Transverse colon (tissue), 4 donors: ENCODE results near the gene CHMP4A. TPM values are rescaled to one million over a fixed set of nuclear protein-coding genes. Genes with fewer than 3 reads are reported as not detected.

Experiments used
- DNase-seq: peaks from one replicate; pipeline ENCODE4 v3.0.0-alpha.2; 2019
- H3K27ac ChIP-seq, 4 donors: fragments of 200-600 bp; sonication (generic); 2 replicates each; pipeline ENCODE4 v1.5.1; 2016 to 2018; ENCODE audit warnings: inconsistent platforms in 4 of 4
- H3K27me3 ChIP-seq: fragments of 200-600 bp; sonication (generic); 2 replicates; pipeline ENCODE4 v1.5.1; 2017; ENCODE audit warnings: inconsistent platforms
- H3K36me3 ChIP-seq, 4 donors: fragments of 200-600 bp; sonication (generic); 2 replicates each; pipeline ENCODE4 v1.5.1; 2017 to 2019; ENCODE audit warnings: inconsistent platforms in 4 of 4
- H3K4me1 ChIP-seq, 4 donors: fragments of 200-600 bp; sonication (generic); 2 replicates each; pipeline ENCODE4 v1.5.1; 2017 to 2020; ENCODE audit warnings: inconsistent platforms in 4 of 4
- H3K4me3 ChIP-seq, 4 donors: fragments of 200-600 bp; sonication (generic); 1 replicate in 1 of 4; 2 replicates in 3 of 4; pipeline versions ENCODE4 v1.5.1 to v1.6.1; 2017 to 2019; ENCODE audit warnings: inconsistent platforms in 4 of 4
- H3K9me3 ChIP-seq, 2 donors: fragments of 200-600 bp; sonication (generic); 2 replicates each; pipeline ENCODE4 v1.5.1; 2017 to 2019; ENCODE audit warnings: inconsistent platforms in 2 of 2
- EP300 ChIP-seq: sonication (generic); formaldehyde crosslinking; IDR thresholded peaks from one replicate; pipeline ENCODE4 v1.6.1; 2017; ENCODE audit warnings: antibody characterized with exemption, low read depth
- POLR2A ChIP-seq: fragments of 450-650 bp; IDR thresholded peaks from one replicate; pipeline ENCODE4 v1.6.1; 2016; ENCODE audit warnings: antibody characterized with exemption, mild to moderate bottlenecking, moderate library complexity
- POLR2AphosphoS5 ChIP-seq, 3 donors: sonication (generic); formaldehyde crosslinking; IDR thresholded peaks; one replicate each; pipeline ENCODE4 v1.6.1; 2016; ENCODE audit warnings: antibody characterized with exemption in 3 of 3
- WGBS, 2 donors: methylation state at CpG; one replicate each; pipeline ENCODE4 v1.1.5; 2018; ENCODE audit warnings: low coverage in 1 of 2; 5-methylcytosine and 5-hydroxymethylcytosine counted together
- in situ Hi-C, 4 donors: fragments of 200-750 bp; cut with MboI; loops; one replicate each; pipeline versions ENCODE4 v1.15.0 to v1.15.1; 2017; ENCODE audit warnings: low sequenced_read_pairs in 3 of 4, low pct_ligation_motif_present in 1 of 4, low pct_unique_long_range_greater_than_20kb in 1 of 4
- intact Hi-C: fragments of 100-400 bp; cut with DNase I; formaldehyde crosslinking; loops from one replicate; pipeline ENCODE4 v1.15.1; 2023; ENCODE audit warnings: low total_unique reads
- total RNA-seq, 4 donors: library from RNA; depleted of rRNA; stranded (reverse); fragments of >200 nt; gene quantifications; one replicate each; pipeline ENCODE4 v1.1.0, GENCODE V29; 2016
- TF ChIP-seq, protein P1 (sequence below), 5 experiments: fragments of 200-600 bp in 3 of 5; fragments of 450-650 bp in 2 of 5; sonication (generic) in 3 of 5; IDR thresholded peaks; 1 replicate in 2 of 5; 2 replicates in 3 of 5; pipeline ENCODE4 v1.5.1; 2016 to 2017; ENCODE audit warnings: antibody characterized with exemption in 5 of 5, inconsistent platforms in 3 of 5, mild to moderate bottlenecking in 2 of 5, moderate library complexity in 1 of 5

Gene CHMP4A
- total RNA-seq, 4 donors from 2014 or later: 7.0 to 81.3 (median 59.0) TPM

DNA sequence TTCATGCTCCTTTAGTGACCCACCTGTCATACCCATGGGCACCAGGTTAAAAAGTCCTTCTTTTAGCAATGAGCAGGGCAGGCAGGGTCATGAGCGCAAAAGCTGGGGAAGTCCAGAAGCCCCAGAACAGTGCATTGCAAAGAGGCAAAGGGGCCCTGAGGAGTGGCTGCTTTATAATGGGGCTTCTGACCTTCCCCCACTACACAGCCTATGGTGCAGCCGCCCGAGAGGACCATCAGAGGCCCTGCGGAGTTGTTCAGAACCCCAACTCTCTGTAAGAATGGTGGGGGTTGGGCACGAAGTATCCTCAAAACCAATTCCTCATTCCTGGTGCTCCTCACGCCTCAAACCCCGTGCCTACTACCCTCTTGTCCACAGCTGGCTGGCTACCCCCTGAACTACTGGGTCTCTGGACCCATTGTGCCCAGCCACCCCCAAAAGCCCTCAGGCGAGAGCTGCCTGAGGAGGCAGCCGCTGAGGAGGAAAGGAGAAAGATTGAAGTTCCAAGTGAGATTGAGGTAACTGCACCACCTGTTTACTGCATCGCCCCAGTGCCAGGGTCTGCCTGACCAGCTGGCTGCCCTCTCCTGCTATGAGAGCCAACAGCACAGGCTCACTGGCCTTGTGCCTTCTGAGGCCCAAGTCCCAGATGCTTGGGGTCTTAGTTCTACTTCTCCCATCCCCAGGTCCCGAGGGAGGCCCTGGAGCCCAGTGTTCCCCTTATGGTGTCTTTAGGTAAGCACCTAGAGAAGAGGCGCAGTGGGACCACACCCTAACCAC, 34.7 kb downstream of the CHMP4A start:
- H3K27me3 ChIP-seq: no peaks in the 10 kb centered on the region
- H3K4me3 ChIP-seq: no peak overlapping the region
- WGBS, 2 donors: 89 to 90% methylated on average over 2 to 12 of the region's 12 CpGs
- H3K9me3 ChIP-seq: no peaks in the 10 kb centered on the region
- in situ Hi-C loops: no loop called here
- DNase-seq: no peak
- intact Hi-C loops: no loop called here
- H3K4me1 ChIP-seq: peaks cover 5 to 11% (median 6%) of the 10 kb centered on the region in 4 donors
- peaks cover 0 to 22% (median 4%) of the 10 kb centered on the region in 4 donors for H3K36me3 ChIP-seq
- TF ChIP-seq POLR2AphosphoS5 (IDR thresholded peaks at IDR 0.05) (no peak), EP300 (no peak), POLR2A (no peak)
- TF ChIP-seq, protein P1, sequence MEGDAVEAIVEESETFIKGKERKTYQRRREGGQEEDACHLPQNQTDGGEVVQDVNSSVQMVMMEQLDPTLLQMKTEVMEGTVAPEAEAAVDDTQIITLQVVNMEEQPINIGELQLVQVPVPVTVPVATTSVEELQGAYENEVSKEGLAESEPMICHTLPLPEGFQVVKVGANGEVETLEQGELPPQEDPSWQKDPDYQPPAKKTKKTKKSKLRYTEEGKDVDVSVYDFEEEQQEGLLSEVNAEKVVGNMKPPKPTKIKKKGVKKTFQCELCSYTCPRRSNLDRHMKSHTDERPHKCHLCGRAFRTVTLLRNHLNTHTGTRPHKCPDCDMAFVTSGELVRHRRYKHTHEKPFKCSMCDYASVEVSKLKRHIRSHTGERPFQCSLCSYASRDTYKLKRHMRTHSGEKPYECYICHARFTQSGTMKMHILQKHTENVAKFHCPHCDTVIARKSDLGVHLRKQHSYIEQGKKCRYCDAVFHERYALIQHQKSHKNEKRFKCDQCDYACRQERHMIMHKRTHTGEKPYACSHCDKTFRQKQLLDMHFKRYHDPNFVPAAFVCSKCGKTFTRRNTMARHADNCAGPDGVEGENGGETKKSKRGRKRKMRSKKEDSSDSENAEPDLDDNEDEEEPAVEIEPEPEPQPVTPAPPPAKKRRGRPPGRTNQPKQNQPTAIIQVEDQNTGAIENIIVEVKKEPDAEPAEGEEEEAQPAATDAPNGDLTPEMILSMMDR (IDR thresholded peaks at IDR 0.05): no peak
- H3K27ac ChIP-seq: peak overlapping the region; percentile 68 to 78 (median 72)

DNA sequence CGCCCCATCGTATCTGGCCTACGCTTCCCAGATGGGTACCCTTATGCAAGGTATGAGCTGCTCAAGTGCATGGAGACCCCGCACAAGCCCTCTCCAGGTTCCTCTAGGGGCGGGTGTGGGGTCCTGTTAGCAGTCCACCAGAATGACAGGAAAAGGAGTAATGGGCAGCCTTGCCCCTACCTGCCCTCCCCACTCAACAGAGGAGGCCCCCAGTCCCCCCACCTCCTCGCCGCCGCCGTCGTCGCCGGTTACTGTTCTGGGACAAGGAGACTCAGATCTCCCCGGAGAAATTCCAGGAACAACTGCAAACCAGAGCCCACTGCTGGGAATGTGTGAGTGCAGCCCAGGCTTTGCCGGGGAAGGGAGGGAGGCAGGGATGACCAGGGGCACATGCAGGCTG, 35.4 kb downstream of the CHMP4A start:
- no peaks in the 10 kb centered on the region for H3K9me3 ChIP-seq
- WGBS, 2 donors: 95 to 97% methylated on average over 4 to 14 of the region's 14 CpGs
- no peak for DNase-seq
- no peak overlapping the region for H3K27ac ChIP-seq
- TF ChIP-seq, protein P1 (IDR thresholded peaks at IDR 0.05): no peak
- TF ChIP-seq POLR2A: no peak
- TF ChIP-seq EP300: no peak
- TF ChIP-seq POLR2AphosphoS5 (IDR thresholded peaks at IDR 0.05): no peak
- intact Hi-C loops: no loop called here
- H3K36me3 ChIP-seq: peaks cover 0 to 18% (median 7%) of the 10 kb centered on the region in 4 donors
- peaks cover 5 to 11% (median 6%) of the 10 kb centered on the region in 4 donors for H3K4me1 ChIP-seq
- H3K27me3 ChIP-seq: no peaks in the 10 kb centered on the region
- H3K4me3 ChIP-seq: no peak overlapping the region
- in situ Hi-C loops: no loop called here

DNA sequence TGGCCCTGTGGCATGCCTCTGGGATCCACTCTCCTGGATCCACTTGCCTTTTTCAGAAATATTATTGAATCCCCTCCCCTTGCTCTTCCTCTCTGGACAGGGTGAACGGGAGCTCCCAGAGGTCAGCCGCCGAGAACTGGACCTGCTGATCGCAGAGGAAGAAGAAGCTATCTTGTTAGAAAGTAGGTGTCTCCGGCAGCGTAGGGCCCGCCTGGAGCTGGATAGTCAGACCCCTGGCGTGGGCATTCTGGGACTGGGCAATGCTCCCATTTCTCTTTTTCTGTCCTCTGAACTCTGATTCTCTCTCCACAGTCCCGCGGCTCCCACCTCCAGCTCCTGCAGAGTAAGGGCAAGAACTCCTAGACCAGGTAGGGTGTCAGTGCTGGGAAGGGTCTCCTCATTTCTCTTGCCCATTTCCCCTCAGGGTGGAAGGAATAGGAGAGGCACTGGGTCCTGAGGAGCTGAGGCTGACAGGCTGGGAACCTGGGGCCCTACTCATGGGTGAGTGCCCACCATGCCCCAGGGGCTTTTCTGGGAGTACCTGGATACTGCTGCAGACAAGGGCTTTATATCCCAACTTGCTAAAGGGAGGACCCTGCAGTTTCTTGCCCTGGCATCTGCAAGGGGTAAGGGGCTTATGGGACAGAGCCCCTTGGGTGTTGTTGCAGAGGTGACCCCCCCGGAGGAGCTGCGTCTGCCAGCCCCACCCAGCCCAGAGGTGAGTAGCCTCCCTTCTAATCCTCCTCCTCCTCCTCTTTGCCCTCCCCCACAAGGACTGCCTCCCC, 36.1 kb downstream of the CHMP4A start:
- Histone ChIP-seq H3K4me3 (no peak overlapping the region), H3K36me3 (peaks cover 0 to 18% (median 7%) of the 10 kb centered on the region in 4 donors), H3K27ac (no peak overlapping the region), H3K4me1 (peaks cover 5 to 11% (median 6%) of the 10 kb centered on the region in 4 donors), H3K27me3 (no peaks in the 10 kb centered on the region), H3K9me3 (no peaks in the 10 kb centered on the region)
- TF ChIP-seq, protein P1 (IDR thresholded peaks at IDR 0.05): no peak
- TF ChIP-seq POLR2A (no peak), EP300 (no peak), POLR2AphosphoS5 (IDR thresholded peaks at IDR 0.05) (no peak)
- in situ Hi-C loops: no loop called here
- WGBS, 2 donors: 92% methylated on average over 11 of the region's 12 CpGs; no CpG with 5 or more reads in 1 of the 2 donors
- intact Hi-C loops: no loop called here
- DNase-seq: no peak

DNA sequence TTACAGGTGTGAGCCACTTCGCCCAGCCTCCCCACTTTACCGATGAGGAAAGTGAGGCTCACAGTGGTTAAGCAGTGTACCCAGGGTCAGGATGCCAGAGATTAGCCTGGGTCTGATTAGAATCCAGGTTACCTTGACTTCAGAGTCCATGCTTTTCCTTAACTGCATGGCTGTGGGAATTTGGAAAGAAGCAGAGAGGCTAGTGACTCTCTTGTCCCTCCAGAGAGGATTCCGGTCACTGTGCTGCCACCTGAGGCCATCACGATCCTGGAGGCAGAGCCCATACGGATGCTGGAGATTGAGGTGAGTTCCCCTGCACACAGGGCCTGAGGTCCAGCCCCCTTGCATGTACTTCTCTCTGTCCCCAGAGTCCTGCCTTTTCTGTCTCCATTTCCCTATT, 36.7 kb downstream of the CHMP4A start:
- H3K4me1 ChIP-seq: peaks cover 5 to 11% (median 6%) of the 10 kb centered on the region in 4 donors
- peaks cover 0 to 18% (median 7%) of the 10 kb centered on the region in 4 donors for H3K36me3 ChIP-seq
- no peak for TF ChIP-seq EP300
- no peak for TF ChIP-seq POLR2AphosphoS5 (IDR thresholded peaks at IDR 0.05)
- no peak for TF ChIP-seq POLR2A
- TF ChIP-seq, protein P1 (IDR thresholded peaks at IDR 0.05): no peak
- DNase-seq: no peak
- intact Hi-C loops: no loop called here
- H3K27ac ChIP-seq: no peak overlapping the region
- no peaks in the 10 kb centered on the region for H3K27me3 ChIP-seq
- 99% methylated on average over 5 of the region's 5 CpGs; no CpG with 5 or more reads in 1 of the 2 donors for WGBS, 2 donors
- in situ Hi-C loops: no loop called here
- no peak overlapping the region for H3K4me3 ChIP-seq
- H3K9me3 ChIP-seq: no peaks in the 10 kb centered on the region
